ENCODE data around the gene ISYNA1. TPM values are rescaled to one million over a fixed set of nuclear protein-coding genes. Genes with fewer than 3 reads are reported as not detected.

ISYNA1 gene
- total and polyA plus RNA-seq, 2 experiments from 2014 or later: 191 to 208 TPM

DNA sequence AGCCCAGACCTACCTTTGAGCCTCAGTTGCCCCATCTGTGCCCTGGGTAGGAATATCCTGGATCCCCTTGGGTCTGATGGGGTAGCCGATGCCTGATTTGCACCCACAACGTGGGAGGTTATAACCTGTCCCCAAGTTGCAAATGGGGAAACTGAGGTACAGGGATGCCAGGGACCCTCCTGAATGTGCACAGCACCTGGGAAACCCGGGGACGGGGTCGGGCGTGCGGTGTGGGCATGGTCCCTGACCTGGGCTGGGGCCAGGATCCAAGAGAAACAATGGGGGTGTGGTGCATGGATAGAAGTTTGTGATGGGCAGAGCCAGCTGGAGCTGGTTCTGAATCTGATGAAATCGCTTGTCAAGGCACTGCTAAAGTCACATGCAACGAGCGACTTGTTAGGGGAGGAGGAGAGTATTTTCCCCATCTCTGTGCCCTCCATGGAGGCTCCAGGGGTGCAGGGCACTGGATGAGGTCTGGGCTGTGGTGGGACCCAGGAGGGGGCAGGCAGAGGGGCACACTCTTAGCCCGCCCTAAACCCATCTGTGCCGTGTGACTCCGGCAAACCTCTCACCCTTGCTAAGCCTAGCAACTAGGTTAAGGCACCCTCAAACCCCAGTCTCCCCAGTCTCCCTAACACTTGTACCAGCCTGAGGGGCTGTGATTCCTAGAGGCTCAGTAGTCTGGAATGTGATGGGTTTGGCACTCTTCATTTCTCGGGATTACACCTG lies 51.2 kb downstream of the ISYNA1 start:
- peaks cover 14% of the 10 kb centered on the region for H3K4me1 Mint-ChIP-seq

More for the DNA sequence above, 51.2 kb downstream of the ISYNA1 start:
- peaks cover 21% of the 10 kb centered on the region for H3K27me3 ChIP-seq (ENCODE audit: insufficient read depth)
- H3K9me2 ChIP-seq (ENCODE audit: insufficient read depth): no peaks in the 10 kb centered on the region
- TF ChIP-seq CREB1 (CRISPR knock-in tag; IDR thresholded peaks at IDR 0.05; ENCODE audit: low read depth) (no peak), JUNB (IDR thresholded peaks at IDR 0.05; ENCODE audit: unreplicated experiment) (no peak), ZNF114 (CRISPR knock-in tag; IDR thresholded peaks at IDR 0.05) (no peak), ZNF331 (CRISPR knock-in tag; IDR thresholded peaks at IDR 0.05; ENCODE audit: low read depth) (no peak), STAT1 (IDR thresholded peaks at IDR 0.05; ENCODE audit: unreplicated experiment) (no peak), EZH2phosphoT487 (IDR thresholded peaks at IDR 0.05; ENCODE audit: unreplicated experiment) (no peak), POLR2AphosphoS5 (IDR thresholded peaks at IDR 0.05; ENCODE audit: low read depth) (no peak), NANOG (IDR thresholded peaks at IDR 0.05; ENCODE audit: borderline replicate concordance) (no peak)
- TF ChIP-seq, protein P1, sequence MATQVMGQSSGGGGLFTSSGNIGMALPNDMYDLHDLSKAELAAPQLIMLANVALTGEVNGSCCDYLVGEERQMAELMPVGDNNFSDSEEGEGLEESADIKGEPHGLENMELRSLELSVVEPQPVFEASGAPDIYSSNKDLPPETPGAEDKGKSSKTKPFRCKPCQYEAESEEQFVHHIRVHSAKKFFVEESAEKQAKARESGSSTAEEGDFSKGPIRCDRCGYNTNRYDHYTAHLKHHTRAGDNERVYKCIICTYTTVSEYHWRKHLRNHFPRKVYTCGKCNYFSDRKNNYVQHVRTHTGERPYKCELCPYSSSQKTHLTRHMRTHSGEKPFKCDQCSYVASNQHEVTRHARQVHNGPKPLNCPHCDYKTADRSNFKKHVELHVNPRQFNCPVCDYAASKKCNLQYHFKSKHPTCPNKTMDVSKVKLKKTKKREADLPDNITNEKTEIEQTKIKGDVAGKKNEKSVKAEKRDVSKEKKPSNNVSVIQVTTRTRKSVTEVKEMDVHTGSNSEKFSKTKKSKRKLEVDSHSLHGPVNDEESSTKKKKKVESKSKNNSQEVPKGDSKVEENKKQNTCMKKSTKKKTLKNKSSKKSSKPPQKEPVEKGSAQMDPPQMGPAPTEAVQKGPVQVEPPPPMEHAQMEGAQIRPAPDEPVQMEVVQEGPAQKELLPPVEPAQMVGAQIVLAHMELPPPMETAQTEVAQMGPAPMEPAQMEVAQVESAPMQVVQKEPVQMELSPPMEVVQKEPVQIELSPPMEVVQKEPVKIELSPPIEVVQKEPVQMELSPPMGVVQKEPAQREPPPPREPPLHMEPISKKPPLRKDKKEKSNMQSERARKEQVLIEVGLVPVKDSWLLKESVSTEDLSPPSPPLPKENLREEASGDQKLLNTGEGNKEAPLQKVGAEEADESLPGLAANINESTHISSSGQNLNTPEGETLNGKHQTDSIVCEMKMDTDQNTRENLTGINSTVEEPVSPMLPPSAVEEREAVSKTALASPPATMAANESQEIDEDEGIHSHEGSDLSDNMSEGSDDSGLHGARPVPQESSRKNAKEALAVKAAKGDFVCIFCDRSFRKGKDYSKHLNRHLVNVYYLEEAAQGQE (IDR thresholded peaks at IDR 0.05; ENCODE audit: unreplicated experiment): no peak
- TF ChIP-seq, protein P2, sequence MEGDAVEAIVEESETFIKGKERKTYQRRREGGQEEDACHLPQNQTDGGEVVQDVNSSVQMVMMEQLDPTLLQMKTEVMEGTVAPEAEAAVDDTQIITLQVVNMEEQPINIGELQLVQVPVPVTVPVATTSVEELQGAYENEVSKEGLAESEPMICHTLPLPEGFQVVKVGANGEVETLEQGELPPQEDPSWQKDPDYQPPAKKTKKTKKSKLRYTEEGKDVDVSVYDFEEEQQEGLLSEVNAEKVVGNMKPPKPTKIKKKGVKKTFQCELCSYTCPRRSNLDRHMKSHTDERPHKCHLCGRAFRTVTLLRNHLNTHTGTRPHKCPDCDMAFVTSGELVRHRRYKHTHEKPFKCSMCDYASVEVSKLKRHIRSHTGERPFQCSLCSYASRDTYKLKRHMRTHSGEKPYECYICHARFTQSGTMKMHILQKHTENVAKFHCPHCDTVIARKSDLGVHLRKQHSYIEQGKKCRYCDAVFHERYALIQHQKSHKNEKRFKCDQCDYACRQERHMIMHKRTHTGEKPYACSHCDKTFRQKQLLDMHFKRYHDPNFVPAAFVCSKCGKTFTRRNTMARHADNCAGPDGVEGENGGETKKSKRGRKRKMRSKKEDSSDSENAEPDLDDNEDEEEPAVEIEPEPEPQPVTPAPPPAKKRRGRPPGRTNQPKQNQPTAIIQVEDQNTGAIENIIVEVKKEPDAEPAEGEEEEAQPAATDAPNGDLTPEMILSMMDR (conservative IDR thresholded peaks at IDR 0.05; ENCODE audit: low read depth in 2 of 2): no peak
- TF ChIP-seq, protein P3, sequence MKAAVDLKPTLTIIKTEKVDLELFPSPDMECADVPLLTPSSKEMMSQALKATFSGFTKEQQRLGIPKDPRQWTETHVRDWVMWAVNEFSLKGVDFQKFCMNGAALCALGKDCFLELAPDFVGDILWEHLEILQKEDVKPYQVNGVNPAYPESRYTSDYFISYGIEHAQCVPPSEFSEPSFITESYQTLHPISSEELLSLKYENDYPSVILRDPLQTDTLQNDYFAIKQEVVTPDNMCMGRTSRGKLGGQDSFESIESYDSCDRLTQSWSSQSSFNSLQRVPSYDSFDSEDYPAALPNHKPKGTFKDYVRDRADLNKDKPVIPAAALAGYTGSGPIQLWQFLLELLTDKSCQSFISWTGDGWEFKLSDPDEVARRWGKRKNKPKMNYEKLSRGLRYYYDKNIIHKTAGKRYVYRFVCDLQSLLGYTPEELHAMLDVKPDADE (IDR thresholded peaks at IDR 0.05): no peak
- peak overlapping the region; percentile 67 for H3K4me3 Mint-ChIP-seq
- H3K4me1 ChIP-seq (ENCODE audit: insufficient read depth): peaks cover 9% of the 10 kb centered on the region
- H3K4me3 ChIP-seq: peak overlapping the region; percentile 41
- no peak overlapping the region for H3K27ac Mint-ChIP-seq
- H3F3A ChIP-seq (replicated peaks; ENCODE audit: low read depth): peaks cover 26% of the 10 kb centered on the region
- DNase-seq (ENCODE audit: low spot score) (no peak), ATAC-seq (no peak)
- H3K9me3 Mint-ChIP-seq: no peaks in the 10 kb centered on the region
- H3K36me3 Mint-ChIP-seq (ENCODE audit: low read depth): peaks cover 11% of the 10 kb centered on the region
- no peaks in the 10 kb centered on the region for H4K20me1 ChIP-seq (replicated peaks; ENCODE audit: insufficient read depth)
- H2AFZ ChIP-seq: peak overlapping the region; percentile 63; the same call in 1 of the 2 replicates
- peaks cover 39% of the 10 kb centered on the region for H3K27me3 Mint-ChIP-seq (ENCODE audit: insufficient read depth, low read depth, poor library complexity)
- peak overlapping the region; percentile 51 for H3K4me2 ChIP-seq
- no peaks in the 10 kb centered on the region for H3K36me3 ChIP-seq (ENCODE audit: insufficient read depth)
- no peak overlapping the region for H3K27ac ChIP-seq (ENCODE audit: low read depth)
- H3K79me2 ChIP-seq (replicated peaks; ENCODE audit: insufficient read depth): no peaks in the 10 kb centered on the region
